K562 (cell line): ENCODE results near the gene JADE3.

Source experiments
- CTCF ChIP-seq, 3 experiments: IDR thresholded peaks in 2 of 3; conservative IDR thresholded peaks in 1 of 3; 2 replicates each; pipeline ENCODE4 v1.5.1; 2011 to 2012; ENCODE audit warnings: low read length in 3 of 3, mild to moderate bottlenecking in 3 of 3, control low read depth in 2 of 3, improper control_type of control experiment in 1 of 3, inconsistent platforms in 1 of 3, low read depth in 1 of 3, mixed read lengths in 1 of 3, moderate library complexity in 1 of 3; ENCODE audit not compliant: insufficient read depth in 2 of 3
- GABPA ChIP-seq: fragments of 200-800 bp; sonication (Bioruptor generic); conservative IDR thresholded peaks from 2 replicates; pipeline ENCODE4 v1.6.1; 2016; ENCODE audit warnings: low read depth, missing genetic modification characterization, missing compliant biosample characterization
- GTF2F1 ChIP-seq: IDR thresholded peaks from 2 replicates; pipeline ENCODE4 v1.6.1; 2011; ENCODE audit warnings: low read depth, low read length, improper control_type of control experiment
- NCOR1 ChIP-seq: fragments of 450-650 bp; IDR thresholded peaks from 2 replicates; pipeline ENCODE4 v1.6.1; 2016; ENCODE audit warnings: mild to moderate bottlenecking, moderate library complexity
- POLR2AphosphoS5 ChIP-seq: IDR thresholded peaks from 2 replicates; pipeline ENCODE4 v1.6.1; 2011; ENCODE audit warnings: mild to moderate bottlenecking, low read depth, low read length, moderate library complexity; ENCODE audit not compliant: control insufficient read depth, insufficient read depth
- TEAD1 ChIP-seq, 2 experiments: fragments of 450-650 bp in 1 of 2; sonication (generic) in 1 of 2; formaldehyde crosslinking; IDR thresholded peaks; 2 replicates each; pipeline versions ENCODE4 v1.4.0 to v1.8.0; 2020 to 2022; ENCODE audit warnings: mild to moderate bottlenecking in 2 of 2, missing genetic modification reagents in 1 of 2
- ZNF274 ChIP-seq: IDR thresholded peaks from 2 replicates; pipeline ENCODE4 v1.6.1; 2011; ENCODE audit warnings: low read depth, mild to moderate bottlenecking, low read length, moderate library complexity, borderline replicate concordance
- ZNF384 ChIP-seq: IDR thresholded peaks from 2 replicates; pipeline ENCODE4 v1.6.1; 2012; ENCODE audit warnings: low read depth, low read length, improper control_type of control experiment
- TF ChIP-seq, protein P1 (sequence below): sonication (generic); formaldehyde crosslinking; IDR thresholded peaks from 2 replicates; pipeline ENCODE4 v1.5.0; 2020; ENCODE audit warnings: missing genetic modification reagents

DNA sequence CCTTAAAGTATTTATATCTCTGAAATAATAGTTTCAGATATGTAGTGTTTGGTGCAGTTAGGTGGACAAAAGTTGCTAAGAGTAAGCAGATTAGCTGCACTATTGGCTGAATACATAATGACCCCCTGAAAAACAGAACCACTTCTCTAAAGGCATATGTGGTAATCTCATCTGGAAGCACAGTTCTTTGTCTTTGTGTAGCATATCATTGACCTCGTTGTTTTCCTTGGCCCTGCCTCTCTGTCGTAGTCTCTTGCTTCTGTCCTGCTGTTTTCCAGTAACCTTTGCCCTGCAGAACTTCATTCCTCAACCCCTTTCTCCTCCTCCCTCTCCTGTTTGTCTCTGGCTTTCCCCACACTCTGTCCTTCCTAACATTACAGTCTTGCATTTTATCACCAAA is 41.4 kb downstream of the JADE3 start:
- TF ChIP-seq CTCF (IDR thresholded peaks at IDR 0.05 in 2 of 3, conservative IDR thresholded peaks at IDR 0.05 in 1 of 3; ENCODE audit: insufficient read depth in 2 of 3, low read depth in 1 of 3, low read length in 3 of 3): no peak
- TF ChIP-seq NCOR1: no peak
- no peak for TF ChIP-seq ZNF384
- TF ChIP-seq TEAD1 (CRISPR knock-in tag; IDR thresholded peaks at IDR 0.05): no peak
- TF ChIP-seq, protein P1, sequence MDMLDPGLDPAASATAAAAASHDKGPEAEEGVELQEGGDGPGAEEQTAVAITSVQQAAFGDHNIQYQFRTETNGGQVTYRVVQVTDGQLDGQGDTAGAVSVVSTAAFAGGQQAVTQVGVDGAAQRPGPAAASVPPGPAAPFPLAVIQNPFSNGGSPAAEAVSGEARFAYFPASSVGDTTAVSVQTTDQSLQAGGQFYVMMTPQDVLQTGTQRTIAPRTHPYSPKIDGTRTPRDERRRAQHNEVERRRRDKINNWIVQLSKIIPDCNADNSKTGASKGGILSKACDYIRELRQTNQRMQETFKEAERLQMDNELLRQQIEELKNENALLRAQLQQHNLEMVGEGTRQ: no peak
- TF ChIP-seq GABPA (tag): no peak
- no peak for TF ChIP-seq ZNF274
- no peak for TF ChIP-seq GTF2F1
- no peak for TF ChIP-seq POLR2AphosphoS5
